OCI-LY7 (cell line): ENCODE results near the gene PACSIN2. TPM values are rescaled to one million over a fixed set of nuclear protein-coding genes. Genes with fewer than 3 reads are reported as not detected.

Experiments
- BruUV-seq: library from RNA; stranded (reverse); fragments of 400-500 nt; replicated peaks from 2 replicates; lab custom pipeline; 2021; lab: Mats Ljungman, UMichigan
- CTCF ChIA-PET: fragments of 300-600 bp; sonication (Branson Sonifier 250); formaldehyde crosslinking; loops from one replicate; lab custom pipeline; 2022; ENCODE audit warnings: antibody characterized with exemption; ENCODE audit not compliant: unreplicated experiment; lab: Charles Lee
- POLR2A ChIA-PET: fragments of 300-600 bp; sonication (Branson Sonifier 250); formaldehyde crosslinking; loops from one replicate; lab custom pipeline; 2022; ENCODE audit warnings: antibody characterized with exemption; lab: Charles Lee
- DNase-seq: peaks from one replicate; pipeline ENCODE4 v3.0.0-alpha.2; 2015; ENCODE audit warnings: low spot score
- H2AFZ ChIP-seq: fragments of 200-600 bp; sonication (generic), shearing (Covaris generic); 2 replicates; pipeline ENCODE4 v1.6.1; 2014; ENCODE audit warnings: mild to moderate bottlenecking, antibody characterized with exemption, low read length, moderate library complexity
- H3K27ac ChIP-seq: fragments of 200-600 bp; sonication (generic); 2 replicates; pipeline ENCODE4 v1.5.1; 2014; ENCODE audit warnings: mixed run types, low read depth, mild to moderate bottlenecking, moderate library complexity, low read length, inconsistent platforms; ENCODE audit not compliant: poor library complexity, severe bottlenecking
- H3K36me3 ChIP-seq: fragments of 200-600 bp; sonication (generic); 2 replicates; pipeline ENCODE4 v1.6.1; 2014; ENCODE audit warnings: mild to moderate bottlenecking, antibody characterized with exemption, low read length, moderate library complexity, mixed read lengths; ENCODE audit not compliant: insufficient read depth
- H3K4me1 ChIP-seq: fragments of 200-600 bp; sonication (generic); 2 replicates; pipeline ENCODE4 v1.5.1; 2014; ENCODE audit warnings: mild to moderate bottlenecking, low read length; ENCODE audit not compliant: insufficient read depth, poor library complexity, severe bottlenecking
- H3K4me2 ChIP-seq: fragments of 200-600 bp; sonication (generic); 2 replicates; pipeline ENCODE4 v1.6.1; 2014; ENCODE audit warnings: mild to moderate bottlenecking, low read length
- H3K4me3 ChIP-seq: fragments of 200-600 bp; sonication (generic); 2 replicates; pipeline ENCODE4 v1.5.1; 2014; ENCODE audit warnings: mild to moderate bottlenecking, low read depth, low read length; ENCODE audit not compliant: poor library complexity, severe bottlenecking
- H3K79me2 ChIP-seq: fragments of 200-600 bp; sonication (generic); 2 replicates; pipeline ENCODE4 v1.6.1; 2016; ENCODE audit warnings: low read depth, mild to moderate bottlenecking, low read length, moderate library complexity, mixed read lengths; ENCODE audit not compliant: insufficient read depth
- H3K9me2 ChIP-seq: fragments of 200-600 bp; sonication (generic); 2 replicates; pipeline ENCODE4 v1.6.1; 2016; ENCODE audit warnings: mild to moderate bottlenecking, low read length, mixed read lengths; ENCODE audit not compliant: insufficient read depth
- H3K9me3 ChIP-seq: fragments of 200-600 bp; sonication (generic); 2 replicates; pipeline ENCODE4 v1.6.1; 2014; ENCODE audit warnings: mild to moderate bottlenecking, mixed run types, low read length, mixed read lengths
- H4K20me1 ChIP-seq: fragments of 200-600 bp; sonication (generic); 2 replicates; pipeline ENCODE4 v1.6.1; 2014; ENCODE audit warnings: mild to moderate bottlenecking, antibody characterized with exemption, low read length, moderate library complexity, mixed read lengths; ENCODE audit not compliant: insufficient read depth
- CTCF ChIP-seq: fragments of 200-600 bp; sonication (generic); conservative IDR thresholded peaks from 2 replicates; pipeline ENCODE4 v1.5.1; 2014; ENCODE audit warnings: mild to moderate bottlenecking, antibody characterized with exemption, low read length, moderate library complexity, mixed read lengths
- EZH2phosphoT487 ChIP-seq: fragments of 200-600 bp; sonication (generic); IDR thresholded peaks from 2 replicates; pipeline ENCODE4 v1.6.1; 2018; ENCODE audit warnings: low read depth, borderline replicate concordance, mild to moderate bottlenecking, mixed run types, antibody characterized with exemption, low read length, moderate library complexity, mixed read lengths
- intact Hi-C: fragments of 100-400 bp; cut with micrococcal nuclease; formaldehyde crosslinking; loops from one replicate; pipeline ENCODE4 v1.10.0; 2022; ENCODE audit not compliant: unreplicated experiment
- total RNA-seq, 2 experiments: library from RNA; depleted of rRNA in 1 of 2; stranded (reverse); fragments of >200 nt in 1 of 2; shearing (Covaris generic) in 1 of 2; gene quantifications; 2 replicates each; pipeline ENCODE4 v1.2.3, GENCODE V29; 2014 to 2022

The PACSIN2 gene
- total RNA-seq, 2 experiments from 2014 or later: 25.4 to 41.7 TPM

- POLR2A ChIA-PET: interaction anchor here (0.6 to 0.7 kb wide), 3 partner anchors 9 to 1098 kb away, joined by 3 to 5 read pairs (median 4); no protein-coding TSS in a partner anchor
- H3K79me2 ChIP-seq: no peaks in the 10 kb centered on the region
- CTCF ChIA-PET: no interaction called here
Observed at GRCh38 chr22:42924436-42924835, 90.5 kb downstream of the PACSIN2 start.

GRCh38 chr22:42922374-42923191 lies 92.4 kb downstream of the PACSIN2 start:
- Histone ChIP-seq H3K4me2 (no peak overlapping the region), H3K4me1 (no peaks in the 10 kb centered on the region), H3K9me2 (no peaks in the 10 kb centered on the region), H3K79me2 (no peaks in the 10 kb centered on the region), H3K36me3 (no peaks in the 10 kb centered on the region), H3K27ac (no peak overlapping the region), H3K4me3 (no peak overlapping the region), H2AFZ (no peak overlapping the region), H3K9me3 (no peaks in the 10 kb centered on the region), H4K20me1 (peaks cover 4% of the 10 kb centered on the region; the same call in 1 of the 2 replicates)
- CTCF ChIA-PET: no interaction called here
- no peak for DNase-seq
- POLR2A ChIA-PET: interaction anchor here (0.6 kb wide), 1 partner anchor 1731 kb away, joined by 3 read pairs; no protein-coding TSS in a partner anchor
- TF ChIP-seq CTCF (no peak), EZH2phosphoT487 (no peak)
- intact Hi-C loops: no loop called here
- no TSS peak for BruUV-seq

More at GRCh38 chr22:42924436-42924835, 90.5 kb downstream of the PACSIN2 start:
- DNase-seq: no peak
- H2AFZ ChIP-seq: no peak overlapping the region
- peaks cover 4% of the 10 kb centered on the region; the same call in 1 of the 2 replicates for H4K20me1 ChIP-seq
- no peaks in the 10 kb centered on the region for H3K9me3 ChIP-seq
- no TSS peak for BruUV-seq
- no peaks in the 10 kb centered on the region for H3K4me1 ChIP-seq
- TF ChIP-seq CTCF (no peak), EZH2phosphoT487 (no peak)
- no peaks in the 10 kb centered on the region for H3K9me2 ChIP-seq
- no peaks in the 10 kb centered on the region for H3K36me3 ChIP-seq
- no peak overlapping the region for H3K4me3 ChIP-seq
- H3K27ac ChIP-seq: no peak overlapping the region
- intact Hi-C loops: no loop called here
- H3K4me2 ChIP-seq: no peak overlapping the region
